IMR-90 (cell line): ENCODE data around the gene ARHGEF10L. TPM values are rescaled to one million over a fixed set of nuclear protein-coding genes. Genes with fewer than 3 reads are reported as not detected.

Source experiments
- ATAC-seq: fragments of 200-7000 bp; cut with Tn5 transposase; 2 replicates; pipeline ENCODE4 v1.9.1; 2020; ENCODE audit warnings: low read depth, mild to moderate bottlenecking, moderate library complexity
- BruUV-seq: library from RNA; stranded (reverse); fragments of 400-500 nt; replicated peaks from 2 replicates; lab custom pipeline; 2021; lab: Mats Ljungman, UMichigan
- CTCF ChIA-PET: fragments of 300-600 bp; formaldehyde crosslinking; extraction: SDS; loops from one replicate; lab custom pipeline; 2021; ENCODE audit warnings: antibody characterized with exemption; lab: Yijun Ruan, JAX
- POLR2A ChIA-PET: fragments of 300-600 bp; sonication (Branson Sonifier 250); formaldehyde crosslinking; loops from one replicate; lab custom pipeline; 2022; ENCODE audit warnings: antibody characterized with exemption; ENCODE audit not compliant: unreplicated experiment; lab: Charles Lee
- DNase-seq: peaks from one replicate; pipeline ENCODE4 v3.0.0; 2013
- H2AFZ ChIP-seq: replicated peaks from 2 replicates; pipeline ENCODE3; 2013; ENCODE audit warnings: low read length, mild to moderate bottlenecking; ENCODE audit not compliant: poor library complexity
- H2AK5ac ChIP-seq: 2 replicates; pipeline ENCODE4 v1.6.1; 2013; ENCODE audit warnings: low read depth, low read length, inconsistent platforms
- H2AK9ac ChIP-seq: replicated peaks from 2 replicates; pipeline ENCODE3; 2013; ENCODE audit warnings: mild to moderate bottlenecking, low read depth, low read length, moderate library complexity; ENCODE audit not compliant: poor library complexity
- H2BK120ac ChIP-seq: 2 replicates; pipeline ENCODE4 v1.6.1; 2013; ENCODE audit warnings: low read depth, low read length, inconsistent platforms
- H2BK15ac ChIP-seq: 3 replicates; pipeline ENCODE4 v1.6.1; 2013; ENCODE audit warnings: low read depth, low read length, inconsistent platforms
- H2BK20ac ChIP-seq: 2 replicates; pipeline ENCODE4 v1.6.1; 2013; ENCODE audit warnings: low read depth, mild to moderate bottlenecking, inconsistent platforms, low read length, moderate library complexity
- H2BK5ac ChIP-seq: 2 replicates; pipeline ENCODE4 v1.6.1; 2013; ENCODE audit warnings: mild to moderate bottlenecking, low read depth, low read length, inconsistent platforms; ENCODE audit not compliant: poor library complexity, severe bottlenecking
- H3K14ac ChIP-seq: replicated peaks from 2 replicates; pipeline ENCODE4 v1.6.1; 2013; ENCODE audit warnings: low read depth, low read length, inconsistent platforms
- H3K18ac ChIP-seq: 2 replicates; pipeline ENCODE4 v1.6.1; 2013; ENCODE audit warnings: low read depth, low read length, control low read depth
- H3K23ac ChIP-seq: 2 replicates; pipeline ENCODE4 v1.6.1; 2013; ENCODE audit warnings: low read depth, low read length, inconsistent platforms
- H3K27ac ChIP-seq: 2 replicates; pipeline ENCODE4 v1.5.1; 2013; ENCODE audit warnings: mild to moderate bottlenecking, control low read depth, low read length; ENCODE audit not compliant: insufficient read depth
- H3K27me3 ChIP-seq: 2 replicates; pipeline ENCODE4 v1.6.1; 2013; ENCODE audit warnings: low read length; ENCODE audit not compliant: control insufficient read depth, insufficient read depth
- H3K36me3 ChIP-seq: 2 replicates; pipeline ENCODE4 v1.6.1; 2013; ENCODE audit warnings: low read length, mixed read lengths; ENCODE audit not compliant: control insufficient read depth, insufficient read depth
- H3K4ac ChIP-seq: 2 replicates; pipeline ENCODE4 v1.6.1; 2013; ENCODE audit warnings: low read depth, low read length, inconsistent platforms
- H3K4me1 ChIP-seq: 2 replicates; pipeline ENCODE4 v1.6.1; 2013; ENCODE audit warnings: low read length, mixed read lengths; ENCODE audit not compliant: control insufficient read depth, insufficient read depth
- H3K4me2 ChIP-seq: 2 replicates; pipeline ENCODE4 v1.6.1; 2013; ENCODE audit warnings: low read depth, mild to moderate bottlenecking, control low read depth, low read length, moderate library complexity
- H3K4me3 ChIP-seq: 2 replicates; pipeline ENCODE4 v1.5.1; 2013; ENCODE audit warnings: low read depth, mild to moderate bottlenecking, control low read depth, low read length, moderate library complexity; ENCODE audit not compliant: insufficient read depth
- H3K56ac ChIP-seq: 2 replicates; pipeline ENCODE4 v1.6.1; 2013; ENCODE audit warnings: low read length, inconsistent platforms; ENCODE audit not compliant: insufficient read depth; ENCODE audit errors: extremely low read depth
- H3K79me1 ChIP-seq, 2 experiments: 2 replicates each; pipeline ENCODE4 v1.6.1; 2013; ENCODE audit warnings: low read length in 2 of 2, inconsistent platforms in 1 of 2, low read depth in 1 of 2
- H3K9ac ChIP-seq: 2 replicates; pipeline ENCODE4 v1.6.1; 2013; ENCODE audit warnings: low read depth, low read length, control low read depth
- H3K9me1 ChIP-seq: 2 replicates; pipeline ENCODE4 v1.6.1; 2013; ENCODE audit warnings: low read length, inconsistent platforms; ENCODE audit not compliant: insufficient read depth
- H3K9me3 ChIP-seq: 2 replicates; pipeline ENCODE4 v1.6.1; 2013; ENCODE audit warnings: low read length; ENCODE audit not compliant: control insufficient read depth, insufficient read depth
- H4K20me1 ChIP-seq: 2 replicates; pipeline ENCODE4 v1.6.1; 2013; ENCODE audit warnings: low read length, inconsistent platforms; ENCODE audit not compliant: insufficient read depth
- H4K5ac ChIP-seq: 2 replicates; pipeline ENCODE4 v1.6.1; 2013; ENCODE audit warnings: mild to moderate bottlenecking, low read depth, low read length, control low read depth
- H4K8ac ChIP-seq, 2 experiments: 2 replicates each; pipeline ENCODE4 v1.6.1; 2013; ENCODE audit warnings: low read depth in 2 of 2, low read length in 2 of 2, control low read depth in 1 of 2, inconsistent platforms in 1 of 2
- H4K91ac ChIP-seq: 2 replicates; pipeline ENCODE4 v1.6.1; 2013; ENCODE audit warnings: low read depth, low read length, inconsistent platforms; ENCODE audit not compliant: insufficient read depth
- CEBPB ChIP-seq: IDR thresholded peaks from 2 replicates; pipeline ENCODE4 v1.6.1; 2012; ENCODE audit warnings: low read depth, low read length, improper control_type of control experiment
- CHD1 ChIP-seq: IDR thresholded peaks from 2 replicates; pipeline ENCODE4 v1.6.1; 2012; ENCODE audit warnings: low read depth, low read length, improper control_type of control experiment
- FOS ChIP-seq: fragments of 150-350 bp; IDR thresholded peaks from 2 replicates; pipeline ENCODE4 v1.6.1; 2016; ENCODE audit warnings: low read depth, low read length
- MAFK ChIP-seq: IDR thresholded peaks from 2 replicates; pipeline ENCODE4 v1.6.1; 2012; ENCODE audit warnings: low read depth, low read length, improper control_type of control experiment
- MAZ ChIP-seq: IDR thresholded peaks from 2 replicates; pipeline ENCODE4 v1.6.1; 2012; ENCODE audit warnings: low read depth, mild to moderate bottlenecking, low read length, improper control_type of control experiment, moderate library complexity, borderline replicate concordance
- RAD21 ChIP-seq: IDR thresholded peaks from 2 replicates; pipeline ENCODE4 v1.6.1; 2012; ENCODE audit warnings: low read length, improper control_type of control experiment
- RCOR1 ChIP-seq: IDR thresholded peaks from 2 replicates; pipeline ENCODE4 v1.6.1; 2012; ENCODE audit warnings: mild to moderate bottlenecking, low read length, improper control_type of control experiment; ENCODE audit not compliant: insufficient replicate concordance
- RFX5 ChIP-seq: IDR thresholded peaks from 2 replicates; pipeline ENCODE4 v1.8.0; 2012; ENCODE audit warnings: low read depth, mild to moderate bottlenecking, low read length, moderate library complexity
- WGBS, 2 experiments: methylation state at CpG; one replicate each; pipeline versions ENCODE4 v1.1.5 to v1.1.7; 2013; ENCODE audit warnings: missing lambda C conversion rate in 2 of 2; ENCODE audit not compliant: insufficient read length in 1 of 2; ENCODE audit errors: extremely low coverage in 2 of 2; 5-methylcytosine and 5-hydroxymethylcytosine counted together
- dilution Hi-C: fragments of 300-500 bp; cut with HindIII; formaldehyde crosslinking; loops from one replicate; pipeline ENCODE4 v1.14.3; 2018; ENCODE audit warnings: low sequenced_read_pairs; ENCODE audit not compliant: unreplicated experiment
- in situ Hi-C: fragments of 300-500 bp; cut with MboI; formaldehyde crosslinking; loops from 3 replicates; pipeline ENCODE4 v1.14.3; 2019; ENCODE audit warnings: low sequenced_read_pairs, inconsistent platforms, mixed read lengths
- intact Hi-C: fragments of 100-400 bp; cut with micrococcal nuclease; formaldehyde crosslinking; loops from 2 replicates; pipeline ENCODE4 v1.10.0; 2022
- polyA plus RNA-seq, 3 experiments: library from polyadenylated mRNA; depleted of rRNA; stranded (reverse); fragments of >200 nt; gene quantifications; 2 replicates each; pipeline ENCODE4 v1.2.3, GENCODE V29; 2012; ENCODE audit warnings: low replicate concordance in 1 of 3
- total RNA-seq: library from RNA; depleted of rRNA; stranded (reverse); fragments of >200 nt; gene quantifications from 2 replicates; pipeline ENCODE4 v1.2.3, GENCODE V29; 2012
- TF ChIP-seq, protein P1 (sequence below): fragments of 150-350 bp; IDR thresholded peaks from 2 replicates; pipeline ENCODE4 v1.6.1; 2017; ENCODE audit warnings: mild to moderate bottlenecking, antibody characterized with exemption, low read length, low read depth

The ARHGEF10L gene
- total and polyA plus RNA-seq, 2 of the 4 experiments (the other 2 are of a cell fraction): 4.8 to 12.4 TPM

GRCh38 chr1:17655922-17656321 lies 116.4 kb downstream of the ARHGEF10L start:
- no peak overlapping the region for H3K9ac ChIP-seq
- TF ChIP-seq CHD1 (no peak), RFX5 (no peak), CEBPB (no peak), FOS (no peak), RCOR1 (no peak), MAZ (no peak), RAD21 (no peak), MAFK (no peak)
- TF ChIP-seq, protein P1, sequence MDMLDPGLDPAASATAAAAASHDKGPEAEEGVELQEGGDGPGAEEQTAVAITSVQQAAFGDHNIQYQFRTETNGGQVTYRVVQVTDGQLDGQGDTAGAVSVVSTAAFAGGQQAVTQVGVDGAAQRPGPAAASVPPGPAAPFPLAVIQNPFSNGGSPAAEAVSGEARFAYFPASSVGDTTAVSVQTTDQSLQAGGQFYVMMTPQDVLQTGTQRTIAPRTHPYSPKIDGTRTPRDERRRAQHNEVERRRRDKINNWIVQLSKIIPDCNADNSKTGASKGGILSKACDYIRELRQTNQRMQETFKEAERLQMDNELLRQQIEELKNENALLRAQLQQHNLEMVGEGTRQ: no peak
- H3K27me3 ChIP-seq: no peaks in the 10 kb centered on the region
- H3K4me1 ChIP-seq: no peaks in the 10 kb centered on the region
- no peak overlapping the region for H3K23ac ChIP-seq
- no peak overlapping the region for H2BK20ac ChIP-seq
- H3K9me1 ChIP-seq: no peaks in the 10 kb centered on the region
- no peak overlapping the region for H3K56ac ChIP-seq
- H2AK5ac ChIP-seq: no peak overlapping the region
- H3K27ac ChIP-seq: no peak overlapping the region
- WGBS, 2 experiments: 86% methylated on average over 2 of the region's 15 CpGs; no CpG with 5 or more reads in 1 of the 2 experiments
- H3K18ac ChIP-seq: no peak overlapping the region
- H4K8ac ChIP-seq: no peak overlapping the region
- no peak overlapping the region for H4K91ac ChIP-seq
- no peak overlapping the region for H3K14ac ChIP-seq
- H3K36me3 ChIP-seq: peaks cover 19% of the 10 kb centered on the region
- no peak overlapping the region for H2AK9ac ChIP-seq
- dilution Hi-C loops: no loop called here
- ATAC-seq (no peak), DNase-seq (no peak)
- H2BK15ac ChIP-seq: no peak overlapping the region
- BruUV-seq: no TSS peak
- intact Hi-C loops: loop anchor here (2.0 kb wide), 1 partner anchor 925 kb away; no protein-coding TSS in a partner anchor
- H2BK5ac ChIP-seq: no peak overlapping the region
- CTCF ChIA-PET: interaction anchor here (0.6 kb wide), 1 partner anchor 462 kb away, joined by 3 read pairs; no protein-coding TSS in a partner anchor
- H3K4me2 ChIP-seq: no peak overlapping the region
- no peak overlapping the region for H2AFZ ChIP-seq
- H2BK120ac ChIP-seq: no peak overlapping the region
- POLR2A ChIA-PET: no interaction called here
- H4K20me1 ChIP-seq: no peaks in the 10 kb centered on the region; the same call in 1 of the 2 replicates
- H3K79me1 ChIP-seq: no peaks in the 10 kb centered on the region
- no peaks in the 10 kb centered on the region for H3K9me3 ChIP-seq
- no peak overlapping the region for H4K5ac ChIP-seq
- no peak overlapping the region for H3K4ac ChIP-seq
- in situ Hi-C loops: loop anchor here (5.0 to 10.0 kb wide), 2 partner anchors 446 to 919 kb away; no protein-coding TSS in a partner anchor
- H3K4me3 ChIP-seq: no peak overlapping the region
